Mucosa of stomach (tissue), 1 donor: Measurements from ENCODE around the gene RAB22A.

Experiments
- H3K27me3 ChIP-seq: one replicate; pipeline ENCODE4 v1.7.0; 2013; ENCODE audit warnings: mild to moderate bottlenecking, low read length; ENCODE audit not compliant: control insufficient read depth, insufficient read depth
- H3K36me3 ChIP-seq: one replicate; pipeline ENCODE4 v1.7.0; 2013; ENCODE audit warnings: low read length; ENCODE audit not compliant: control insufficient read depth, insufficient read depth
- H3K4me1 ChIP-seq: one replicate; pipeline ENCODE4 v1.7.0; 2013; ENCODE audit warnings: mild to moderate bottlenecking, low read length; ENCODE audit not compliant: control insufficient read depth, insufficient read depth
- H3K4me3 ChIP-seq: one replicate; pipeline ENCODE4 v1.7.0; 2013; ENCODE audit warnings: low read length
- H3K9ac ChIP-seq: one replicate; pipeline ENCODE4 v1.7.0; 2013; ENCODE audit warnings: mild to moderate bottlenecking, low read length, moderate library complexity
- H3K9me3 ChIP-seq: one replicate; pipeline ENCODE4 v1.7.0; 2013; ENCODE audit warnings: mild to moderate bottlenecking, low read length, moderate library complexity; ENCODE audit not compliant: control insufficient read depth
- donor health status: Pancreatic carcinoma.

Gene RAB22A

DNA sequence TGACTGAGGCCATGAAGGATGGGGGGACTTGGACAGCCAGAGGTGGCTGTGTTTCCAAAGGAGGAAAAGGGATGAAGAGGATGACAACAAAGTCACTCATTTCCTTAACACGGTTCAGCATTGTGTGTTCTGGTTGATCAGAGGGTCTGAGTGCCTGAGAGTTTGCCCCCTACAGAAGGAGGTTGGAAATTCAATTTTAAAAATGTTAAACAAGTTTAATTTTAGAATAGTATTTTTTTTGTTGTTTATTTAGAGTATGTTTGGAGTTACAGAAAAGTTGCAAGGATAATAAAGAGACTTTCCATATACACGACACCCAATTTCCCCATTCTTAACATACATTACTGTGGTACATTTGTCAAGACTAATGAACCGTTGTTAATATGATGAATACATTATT is 69.2 kb downstream of the RAB22A start:
- no peaks in the 10 kb centered on the region for H3K27me3 ChIP-seq
- no peak overlapping the region for H3K9ac ChIP-seq
- no peaks in the 10 kb centered on the region for H3K36me3 ChIP-seq
- no peaks in the 10 kb centered on the region for H3K4me1 ChIP-seq
- no peaks in the 10 kb centered on the region for H3K9me3 ChIP-seq
- H3K4me3 ChIP-seq: no peak overlapping the region

DNA sequence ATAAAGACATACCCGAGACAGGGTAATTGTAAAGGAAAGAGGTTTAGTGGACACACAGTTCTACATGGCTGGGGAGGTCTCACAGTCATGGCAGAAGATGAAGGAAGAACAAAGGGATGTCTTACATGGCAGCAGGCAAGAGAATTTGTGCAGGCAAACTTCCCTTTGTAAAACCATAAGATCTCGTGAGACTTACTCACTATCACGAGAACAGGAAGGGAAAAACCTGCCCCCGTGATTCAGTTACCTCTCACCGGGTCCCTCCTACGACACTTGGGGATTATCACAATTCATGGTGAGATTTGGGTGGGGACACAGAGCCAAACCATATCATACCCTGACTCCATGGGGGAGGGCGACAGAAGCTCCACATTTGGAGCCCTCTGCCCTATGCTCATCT is 72.1 kb downstream of the RAB22A start:
- Histone ChIP-seq H3K4me1 (no peaks in the 10 kb centered on the region), H3K27me3 (no peaks in the 10 kb centered on the region), H3K9me3 (no peaks in the 10 kb centered on the region), H3K36me3 (no peaks in the 10 kb centered on the region), H3K4me3 (no peak overlapping the region), H3K9ac (no peak overlapping the region)

DNA sequence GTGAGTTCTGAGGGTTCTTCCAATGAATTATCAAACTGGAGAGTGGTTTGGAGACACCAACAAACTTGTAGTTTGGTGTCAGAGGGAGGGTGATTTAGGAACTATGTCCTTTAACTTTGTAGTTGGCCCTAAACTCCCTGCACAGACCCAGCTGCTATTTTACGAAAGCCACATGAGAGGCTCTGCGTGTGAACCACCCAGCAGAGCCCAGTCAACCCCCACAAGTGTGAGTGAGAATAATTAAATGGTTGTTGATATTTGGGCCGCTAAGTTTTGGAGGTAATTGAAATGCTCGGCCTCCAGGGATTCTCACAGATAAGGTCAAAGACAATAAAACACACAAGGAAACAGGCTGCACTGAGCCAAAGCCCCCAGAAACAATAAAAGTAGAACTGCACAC is 72.6 kb downstream of the RAB22A start:
- no peaks in the 10 kb centered on the region for H3K9me3 ChIP-seq
- no peaks in the 10 kb centered on the region for H3K27me3 ChIP-seq
- no peaks in the 10 kb centered on the region for H3K4me1 ChIP-seq
- no peak overlapping the region for H3K9ac ChIP-seq
- no peaks in the 10 kb centered on the region for H3K36me3 ChIP-seq
- H3K4me3 ChIP-seq: no peak overlapping the region

DNA sequence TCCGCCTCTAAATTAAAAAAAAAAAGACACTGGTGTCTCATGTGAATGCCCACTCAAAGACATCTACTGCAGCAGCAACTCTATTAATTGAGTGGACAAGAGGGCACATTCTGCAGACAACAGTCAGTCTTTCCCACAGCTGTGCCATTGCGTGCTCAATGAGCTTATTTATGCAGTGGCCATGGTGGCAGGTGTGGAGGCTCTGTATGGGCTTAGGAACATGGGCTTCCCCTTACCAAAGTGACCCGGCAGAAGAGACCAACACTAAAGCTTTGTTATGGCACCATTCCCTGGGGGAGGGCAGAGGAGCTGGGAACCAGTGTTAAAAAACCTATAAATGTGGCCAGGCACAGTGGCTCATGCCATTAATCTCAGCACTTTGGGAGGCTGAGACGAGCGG is 75.3 kb downstream of the RAB22A start:
- Histone ChIP-seq H3K9ac (no peak overlapping the region), H3K27me3 (no peaks in the 10 kb centered on the region), H3K36me3 (no peaks in the 10 kb centered on the region), H3K4me3 (no peak overlapping the region), H3K4me1 (peaks cover 2% of the 10 kb centered on the region), H3K9me3 (no peaks in the 10 kb centered on the region)

DNA sequence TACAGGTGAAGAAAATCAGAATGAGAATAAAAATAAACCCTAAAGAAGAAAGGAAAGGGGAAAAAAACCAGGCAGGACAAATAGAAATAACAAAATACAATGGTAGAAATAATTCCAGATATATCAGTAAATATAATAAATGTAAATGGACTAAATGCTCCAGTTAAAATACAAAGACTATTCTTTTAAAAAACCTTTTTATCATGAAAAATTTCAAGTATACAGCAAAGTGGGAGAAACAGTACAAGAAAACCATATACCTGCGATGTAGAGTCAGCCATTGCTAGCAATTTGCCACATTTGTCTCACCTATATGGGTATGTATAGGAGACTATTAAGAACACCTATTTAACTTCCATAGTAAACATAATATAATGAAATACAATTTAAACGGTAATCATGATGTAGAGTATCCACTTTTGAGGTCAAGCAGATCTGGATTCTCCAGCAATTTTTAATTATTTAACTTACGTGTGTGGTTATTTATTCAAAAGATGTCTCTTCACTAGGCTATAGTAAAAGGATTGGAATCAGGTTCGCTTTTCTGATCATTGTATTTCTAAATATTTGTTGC is 78.6 kb downstream of the RAB22A start:
- Histone ChIP-seq H3K9ac (no peak overlapping the region), H3K36me3 (no peaks in the 10 kb centered on the region), H3K4me3 (no peak overlapping the region), H3K4me1 (peaks cover 14% of the 10 kb centered on the region), H3K27me3 (no peaks in the 10 kb centered on the region), H3K9me3 (no peaks in the 10 kb centered on the region)

DNA sequence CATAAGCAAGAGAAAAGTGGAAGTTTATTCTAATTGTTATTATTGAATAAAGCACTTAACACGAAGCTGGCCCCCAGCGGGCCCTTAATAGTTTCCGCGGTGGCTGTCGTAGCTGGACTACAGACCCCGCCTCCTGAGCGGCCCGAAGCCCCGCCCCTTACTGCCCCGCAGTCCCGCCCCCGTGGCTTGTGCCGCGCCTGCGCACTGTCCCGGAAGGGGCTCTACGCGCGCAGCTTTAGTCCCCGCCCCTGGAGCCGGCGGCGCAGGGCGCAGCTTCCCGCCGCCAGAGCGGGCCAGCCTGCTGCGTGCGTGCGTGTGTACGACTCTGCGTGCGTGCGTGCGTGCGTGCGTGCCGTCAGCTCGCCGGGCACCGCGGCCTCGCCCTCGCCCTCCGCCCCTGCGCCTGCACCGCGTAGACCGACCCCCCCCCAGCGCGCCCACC is 79.4 kb downstream of the RAB22A start, which contains the start of gene VAPB:
TSS of gene VAPB (plus strand) at position 348 of the 442 bp plus-strand sequence. CDS start 231 bp downstream, outside the sequence.
- Histone ChIP-seq H3K9ac (peak within 1 kb of the TSS; percentile 90), H3K27me3 (no peaks in the 10 kb centered on the region), H3K4me1 (peaks cover 14% of the 10 kb centered on the region), H3K9me3 (no peaks in the 10 kb centered on the region), H3K36me3 (no peaks in the 10 kb centered on the region), H3K4me3 (peak within 1 kb of the TSS; percentile 82)

DNA sequence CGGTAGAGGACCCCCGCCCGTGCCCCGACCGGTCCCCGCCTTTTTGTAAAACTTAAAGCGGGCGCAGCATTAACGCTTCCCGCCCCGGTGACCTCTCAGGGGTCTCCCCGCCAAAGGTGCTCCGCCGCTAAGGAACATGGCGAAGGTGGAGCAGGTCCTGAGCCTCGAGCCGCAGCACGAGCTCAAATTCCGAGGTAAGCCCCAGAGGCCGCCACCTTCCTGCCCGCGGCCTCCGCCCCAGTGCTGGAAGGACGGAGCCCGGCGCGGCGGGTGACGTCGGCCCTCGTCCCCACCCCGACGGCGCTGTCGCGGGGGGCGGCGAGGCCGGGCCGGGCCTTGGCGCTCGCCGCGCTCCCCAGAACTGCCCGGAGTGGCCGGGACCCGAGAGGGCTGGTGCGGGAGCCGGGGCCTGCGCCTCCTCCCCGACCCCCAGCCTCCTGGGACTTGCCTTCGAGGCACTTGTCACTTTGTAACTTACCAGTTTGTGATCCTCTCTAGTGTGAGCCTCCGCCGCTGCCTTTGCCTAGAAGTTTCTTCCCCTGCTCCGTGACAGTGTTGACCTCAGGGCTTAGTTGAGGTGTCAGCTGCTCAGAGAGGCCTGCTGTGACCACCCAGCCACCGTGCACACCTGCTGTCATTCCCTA is 79.9 kb downstream of the RAB22A start:
- H3K4me1 ChIP-seq: peaks cover 14% of the 10 kb centered on the region

DNA sequence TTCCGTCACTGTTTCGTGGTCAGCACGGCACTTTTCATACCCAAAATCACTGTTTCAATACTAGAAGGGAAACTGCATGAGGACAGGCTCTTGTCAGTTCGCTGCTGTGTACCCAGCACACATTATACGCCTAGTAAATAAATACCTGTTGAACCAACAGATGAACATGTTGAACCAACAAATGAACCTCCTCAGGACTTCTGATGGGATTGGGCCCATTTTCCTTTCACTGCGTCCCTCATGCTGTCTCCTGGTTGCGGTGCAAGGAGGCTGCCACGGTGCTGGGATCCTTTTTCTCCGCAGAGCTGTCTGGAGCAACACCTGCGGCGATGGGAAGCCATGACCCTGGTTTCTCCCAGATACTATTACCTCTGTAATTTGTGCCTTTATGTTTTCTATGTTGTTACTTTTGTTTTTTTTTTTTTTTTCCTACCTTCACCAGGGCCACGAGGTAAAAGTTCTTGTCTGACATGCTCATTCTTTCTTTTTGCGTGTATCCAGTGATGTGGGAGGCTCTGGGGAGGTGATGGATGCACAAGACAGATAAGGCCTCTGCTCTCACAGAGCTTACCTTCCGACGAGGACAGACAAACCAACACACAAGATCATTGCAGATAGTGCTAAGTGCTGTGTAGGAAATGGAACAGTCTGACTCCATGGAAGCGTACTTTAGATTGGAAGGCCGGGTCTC is 80.6 kb downstream of the RAB22A start:
- peak overlapping the region; percentile 90 for H3K9ac ChIP-seq
- peak overlapping the region; percentile 82 for H3K4me3 ChIP-seq
- no peaks in the 10 kb centered on the region for H3K36me3 ChIP-seq
- peaks cover 14% of the 10 kb centered on the region for H3K4me1 ChIP-seq
- H3K27me3 ChIP-seq: no peaks in the 10 kb centered on the region
- H3K9me3 ChIP-seq: no peaks in the 10 kb centered on the region

More for the DNA sequence above, 79.9 kb downstream of the RAB22A start:
- peak overlapping the region; percentile 90 for H3K9ac ChIP-seq
- H3K9me3 ChIP-seq: no peaks in the 10 kb centered on the region
- no peaks in the 10 kb centered on the region for H3K36me3 ChIP-seq
- peak overlapping the region; percentile 82 for H3K4me3 ChIP-seq
- no peaks in the 10 kb centered on the region for H3K27me3 ChIP-seq

DNA sequence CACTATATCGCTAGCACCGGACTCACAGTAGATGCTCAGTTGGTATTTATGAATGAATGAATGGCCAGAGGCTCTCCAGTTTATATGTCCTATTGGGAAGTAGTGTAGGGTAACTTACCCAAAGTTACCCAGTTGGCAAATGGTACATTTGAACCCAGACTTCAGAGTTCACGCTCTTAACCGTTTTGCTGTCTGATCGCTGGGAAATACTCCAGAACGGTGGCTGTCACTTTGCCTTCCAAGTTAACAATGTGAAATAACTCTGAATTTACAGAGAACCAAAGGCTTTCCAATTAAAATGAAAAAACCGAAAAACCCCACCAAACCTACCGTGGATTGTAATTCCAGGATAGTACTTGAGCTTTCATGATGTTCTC is 81.1 kb downstream of the RAB22A start:
- Histone ChIP-seq H3K9me3 (no peaks in the 10 kb centered on the region), H3K9ac (peak overlapping the region; percentile 90), H3K4me3 (no peak overlapping the region)

DNA sequence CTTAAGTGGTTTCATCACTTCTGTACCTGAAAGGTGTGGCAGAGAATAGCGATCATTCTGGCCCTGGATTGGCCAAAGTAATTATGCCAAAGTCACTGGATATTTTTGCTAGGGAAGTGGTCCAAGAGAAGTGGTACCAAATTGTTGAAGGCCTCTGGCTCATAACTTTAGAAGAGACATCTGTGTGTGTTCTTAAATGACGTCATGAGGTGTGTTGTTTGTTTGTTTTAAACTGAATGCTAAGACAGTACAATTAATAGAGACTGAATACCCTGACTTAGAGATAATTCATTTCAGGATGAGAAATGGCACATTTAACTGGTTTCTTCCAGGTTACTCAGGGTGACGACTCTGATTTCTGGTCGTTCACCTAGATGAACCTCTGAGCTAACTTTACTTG is 82.8 kb downstream of the RAB22A start:
- Histone ChIP-seq H3K4me3 (no peak overlapping the region), H3K9ac (no peak overlapping the region), H3K4me1 (peaks cover 14% of the 10 kb centered on the region), H3K27me3 (no peaks in the 10 kb centered on the region), H3K36me3 (no peaks in the 10 kb centered on the region), H3K9me3 (no peaks in the 10 kb centered on the region)

More for the DNA sequence above, 81.1 kb downstream of the RAB22A start:
- Histone ChIP-seq H3K27me3 (no peaks in the 10 kb centered on the region), H3K36me3 (no peaks in the 10 kb centered on the region), H3K4me1 (peaks cover 14% of the 10 kb centered on the region)

DNA sequence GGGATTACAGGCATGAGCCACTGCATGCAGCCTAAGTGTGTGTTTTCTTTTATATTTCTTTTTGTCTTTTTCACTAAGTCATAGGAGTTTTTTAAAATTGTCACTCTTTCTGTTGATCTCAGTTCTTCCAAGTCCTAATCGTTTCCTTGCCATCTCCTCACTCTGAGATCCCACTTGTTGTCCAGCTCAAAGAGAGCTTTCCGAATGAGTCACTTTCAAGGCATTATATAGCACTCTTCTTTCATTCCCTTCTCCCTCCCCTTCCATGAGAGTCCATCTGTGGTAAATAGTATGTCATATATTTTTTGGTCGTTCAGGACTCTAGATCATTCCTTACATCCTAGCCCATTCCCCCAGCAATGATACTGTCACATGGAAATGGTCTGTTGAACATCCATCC is 83.8 kb downstream of the RAB22A start:
- no peak overlapping the region for H3K4me3 ChIP-seq
- no peaks in the 10 kb centered on the region for H3K36me3 ChIP-seq
- peaks cover 14% of the 10 kb centered on the region for H3K4me1 ChIP-seq
- no peaks in the 10 kb centered on the region for H3K9me3 ChIP-seq
- H3K9ac ChIP-seq: no peak overlapping the region
- no peaks in the 10 kb centered on the region for H3K27me3 ChIP-seq

DNA sequence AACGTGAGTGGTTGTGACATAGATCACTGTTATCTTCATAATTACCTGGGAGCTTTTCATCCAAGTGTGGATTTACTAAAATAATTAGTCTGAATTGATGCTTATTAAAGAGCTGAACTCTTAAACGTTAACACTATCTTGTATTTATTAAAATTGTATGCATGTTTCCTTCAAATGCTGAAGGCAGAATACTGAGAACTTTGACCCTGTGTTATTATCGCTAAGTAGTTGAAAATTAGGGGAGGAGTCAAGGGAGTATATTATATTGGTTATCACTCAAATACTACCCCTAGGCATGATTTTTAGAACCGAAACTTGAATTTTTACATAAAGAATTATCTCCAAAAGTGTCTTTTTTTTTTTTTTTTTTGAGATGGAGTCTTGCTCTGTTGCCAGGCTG is 85.3 kb downstream of the RAB22A start:
- Histone ChIP-seq H3K4me1 (peaks cover 12% of the 10 kb centered on the region), H3K9ac (no peak overlapping the region), H3K4me3 (no peak overlapping the region), H3K27me3 (no peaks in the 10 kb centered on the region), H3K9me3 (no peaks in the 10 kb centered on the region), H3K36me3 (no peaks in the 10 kb centered on the region)
